ENCODE data around the gene CCL18. TPM values are rescaled to one million over a fixed set of nuclear protein-coding genes. Genes with fewer than 3 reads are reported as not detected.

The CCL18 gene
- total and polyA plus RNA-seq, 2 donors (not counting 3 experiments of a cell fraction or from before 2014, with no cell fraction given), result not detected

DNA sequence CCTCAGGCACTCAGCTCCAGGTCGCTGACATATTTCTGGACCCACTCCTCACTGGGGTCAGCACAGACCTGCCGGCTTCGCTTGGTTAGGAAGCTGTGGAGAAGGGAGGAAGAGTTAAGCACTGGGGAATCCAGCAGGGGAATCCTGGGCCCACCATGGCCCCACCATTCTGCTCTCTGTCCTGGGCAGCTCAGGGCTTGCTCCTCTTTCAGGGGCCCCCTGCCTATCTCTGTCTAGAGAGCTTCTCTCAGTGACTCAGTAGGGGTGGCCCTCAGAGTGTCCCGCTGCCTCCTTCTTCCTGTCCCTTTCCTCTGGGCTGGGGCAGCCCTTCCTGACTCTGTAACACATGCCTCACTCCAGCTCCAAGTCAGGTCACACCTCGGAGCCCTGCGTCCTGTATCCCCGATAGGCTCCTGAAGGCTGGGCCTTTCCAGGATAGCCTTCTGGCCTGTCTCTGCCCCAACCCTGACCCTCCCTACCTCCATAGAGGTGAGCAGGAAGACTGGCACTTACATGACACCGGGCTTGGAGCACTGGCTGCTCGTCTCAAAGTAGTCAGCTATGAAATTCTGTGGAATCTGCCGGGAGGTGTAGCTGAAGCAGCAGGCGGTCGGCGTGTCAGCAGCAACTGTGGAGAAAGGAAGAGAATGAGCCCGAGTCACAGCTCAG, 24.7 kb downstream of the CCL18 start:
- BruUV-seq (replicated peaks), result no TSS peak
- Histone ChIP-seq H3K9me3 (replicated peaks; ENCODE audit: control insufficient read depth, insufficient read depth, low read length) (no peaks in the 10 kb centered on the region), H3K79me2 (ENCODE audit: control insufficient read depth, insufficient read depth, low read length) (no peaks in the 10 kb centered on the region), H4K20me1 (replicated peaks; ENCODE audit: control insufficient read depth, extremely low read depth, insufficient read depth, low read length) (no peaks in the 10 kb centered on the region), H3K9ac (replicated peaks; ENCODE audit: extremely low read depth, insufficient read depth, low read length) (no peak overlapping the region), H2AFZ (ENCODE audit: low read depth, low read length) (no peak overlapping the region), H3K4me2 (ENCODE audit: insufficient read depth, low read length) (no peak overlapping the region), H3K36me3 (ENCODE audit: control insufficient read depth in 2 of 2, extremely low read depth in 1 of 2, insufficient read depth in 2 of 2, low read length in 2 of 2) (no peaks in the 10 kb centered on the region), H3K27ac (ENCODE audit: insufficient read depth, low read depth, low read length) (no peak overlapping the region), H3K27me3 (ENCODE audit: control insufficient read depth in 2 of 2, insufficient read depth in 2 of 2, low read length in 2 of 2) (peaks cover 8 to 9% of the 10 kb centered on the region in 2 experiments), H3K4me3 (replicated peaks in 1 of 3; ENCODE audit: insufficient read depth in 1 of 3, low read depth in 1 of 3, low read length in 3 of 3) (no peak overlapping the region), H3K4me1 (ENCODE audit: control insufficient read depth, extremely low read depth, insufficient read depth, low read length) (no peaks in the 10 kb centered on the region), H3K9me1 (replicated peaks; ENCODE audit: control insufficient read depth, extremely low read depth, insufficient read depth, low read length) (no peaks in the 10 kb centered on the region)
- intact Hi-C loops (cut with micrococcal nuclease), result no loop called here
- FAIRE-seq (no peak), DNase-seq (ENCODE audit: low read depth, low spot score) (no peak)
- POLR2A ChIA-PET, result no interaction called here
- dilution Hi-C loops (cut with MboI; ENCODE audit: extremely low pct_ligation_motif_present, low sequenced_read_pairs), result no loop called here
- TF ChIP-seq GATA2 (IDR thresholded peaks at IDR 0.05; ENCODE audit: insufficient read depth, insufficient read length, low read depth, low read length) (no peak), EZH2 (IDR thresholded peaks at IDR 0.05; ENCODE audit: borderline replicate concordance, low read depth, low read length, severe bottlenecking) (no peak), MAX (IDR thresholded peaks at IDR 0.05; ENCODE audit: insufficient read depth, insufficient read length) (no peak), FOS (IDR thresholded peaks at IDR 0.05; ENCODE audit: borderline replicate concordance, insufficient read depth, low read length) (no peak), CTCF (IDR thresholded peaks at IDR 0.05; ENCODE audit: extremely low read depth in 1 of 2, insufficient read depth in 1 of 2, low read depth in 1 of 2, low read length in 2 of 2) (no peak), JUN (IDR thresholded peaks at IDR 0.05; ENCODE audit: borderline replicate concordance, insufficient read depth, insufficient read length, low read depth) (no peak), MYC (IDR thresholded peaks at IDR 0.05; ENCODE audit: low read depth, low read length) (no peak), POLR2AphosphoS5 (IDR thresholded peaks at IDR 0.05; ENCODE audit: insufficient read depth, low read depth, low read length) (no peak), POLR2A (IDR thresholded peaks at IDR 0.05; ENCODE audit: low read depth, low read length) (no peak)
- CTCF ChIA-PET, result interaction anchor here (1.0 kb wide), 1 partner anchor 16 kb away, joined by 6 read pairs; no protein-coding TSS in a partner anchor
